Gastroesophageal sphincter (tissue), 4 donors: ENCODE measurements around the gene RIC1. TPM values are rescaled to one million over a fixed set of nuclear protein-coding genes. Genes with fewer than 3 reads are reported as not detected.

Experiments
- ATAC-seq: fragments of 150-250 bp; one replicate; pipeline ENCODE4 v1.9.1; 2016; ENCODE audit warnings: mild to moderate bottlenecking, moderate library complexity
- H3K27ac ChIP-seq, 4 donors: fragments of 200-600 bp; sonication (generic) in 3 of 4; 1 replicate in 3 of 4; 2 replicates in 1 of 4; pipeline ENCODE4 v1.5.1; 2016 to 2019
- H3K27me3 ChIP-seq: fragments of 200-600 bp; sonication (generic); one replicate; pipeline ENCODE4 v1.5.1; 2019
- H3K36me3 ChIP-seq, 2 donors: fragments of 200-600 bp; sonication (generic); one replicate each; pipeline ENCODE4 v1.5.1; 2019; ENCODE audit warnings: control low read depth in 1 of 2
- H3K4me1 ChIP-seq, 3 donors: fragments of 200-600 bp; sonication (generic); 1 replicate in 2 of 3; 2 replicates in 1 of 3; pipeline ENCODE4 v1.5.1; 2016 to 2019; ENCODE audit warnings: control low read depth in 2 of 3
- H3K4me3 ChIP-seq, 2 donors: fragments of 200-600 bp; sonication (generic); one replicate each; pipeline ENCODE4 v1.5.1; 2019; ENCODE audit warnings: mild to moderate bottlenecking in 1 of 2, moderate library complexity in 1 of 2
- H3K9me3 ChIP-seq, 3 donors: fragments of 200-600 bp; sonication (generic); one replicate each; pipeline ENCODE4 v1.5.1; 2017 to 2019; ENCODE audit warnings: control low read depth in 2 of 3
- EP300 ChIP-seq: sonication (generic); formaldehyde crosslinking; IDR thresholded peaks from one replicate; pipeline ENCODE4 v1.6.1; 2017; ENCODE audit warnings: antibody characterized with exemption, mild to moderate bottlenecking
- POLR2A ChIP-seq, 2 donors: fragments of 450-650 bp; IDR thresholded peaks; one replicate each; pipeline ENCODE4 v1.6.1; 2017; ENCODE audit warnings: antibody characterized with exemption in 2 of 2, mild to moderate bottlenecking in 2 of 2, moderate library complexity in 1 of 2
- POLR2AphosphoS5 ChIP-seq: sonication (generic); formaldehyde crosslinking; IDR thresholded peaks from one replicate; pipeline ENCODE4 v1.6.1; 2017; ENCODE audit warnings: antibody characterized with exemption
- WGBS, 2 donors: methylation state at CpG; one replicate each; pipeline ENCODE4 v1.1.5; 2018; ENCODE audit warnings: low coverage in 1 of 2; 5-methylcytosine and 5-hydroxymethylcytosine counted together
- total RNA-seq, 4 donors: library from RNA; depleted of rRNA; stranded (reverse); fragments of >200 nt; gene quantifications; one replicate each; pipeline ENCODE4 v1.1.0, GENCODE V29; 2016
- TF ChIP-seq, protein P1 (sequence below), 4 experiments: fragments of 200-600 bp in 2 of 4; fragments of 450-650 bp in 2 of 4; sonication (generic) in 1 of 4; IDR thresholded peaks; one replicate each; pipeline ENCODE4 v1.5.1; 2017 to 2019; ENCODE audit warnings: antibody characterized with exemption in 4 of 4, mild to moderate bottlenecking in 2 of 4, moderate library complexity in 2 of 4

The RIC1 gene
- total RNA-seq, 4 donors from 2014 or later, result 39.2 to 60.5 (median 47.2) TPM

DNA sequence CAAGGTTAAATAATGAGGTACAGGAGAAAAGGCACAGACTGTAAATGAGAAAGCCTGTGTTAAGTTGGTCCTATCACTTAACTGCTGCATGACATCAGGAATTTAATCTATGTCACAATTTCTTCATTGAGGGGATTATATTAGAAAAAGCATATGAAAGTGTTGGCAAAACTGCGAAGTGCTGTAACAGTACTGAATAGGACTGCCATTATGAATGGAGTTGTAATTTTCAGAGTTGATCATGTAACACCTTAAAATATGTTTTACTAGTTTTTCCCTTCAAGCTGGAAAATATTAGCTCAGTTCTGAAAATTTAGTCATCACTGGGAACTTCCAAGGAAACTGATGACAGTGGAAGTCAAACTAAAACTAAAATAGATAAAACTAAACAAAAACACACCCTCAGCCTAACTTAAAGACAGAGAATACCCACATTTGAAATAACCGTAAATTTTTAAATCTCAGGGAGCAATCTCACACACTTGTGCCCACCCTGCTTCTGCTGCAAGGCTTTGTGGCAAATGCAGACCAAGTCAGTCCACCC, 158.9 kb downstream of the RIC1 start:
- 82 to 92% methylated on average over 2 of the region's 2 CpGs for WGBS, 2 donors
- peaks cover 0 to 8% (median 0%) of the 10 kb centered on the region in 3 donors for H3K9me3 ChIP-seq
- no peak overlapping the region for H3K27ac ChIP-seq
- no peaks in the 10 kb centered on the region for H3K4me1 ChIP-seq
- ATAC-seq, result no peak
- no peaks in the 10 kb centered on the region for H3K27me3 ChIP-seq
- TF ChIP-seq EP300 (no peak), POLR2A (IDR thresholded peaks at IDR 0.05) (no peak), POLR2AphosphoS5 (no peak)
- TF ChIP-seq, protein P1, sequence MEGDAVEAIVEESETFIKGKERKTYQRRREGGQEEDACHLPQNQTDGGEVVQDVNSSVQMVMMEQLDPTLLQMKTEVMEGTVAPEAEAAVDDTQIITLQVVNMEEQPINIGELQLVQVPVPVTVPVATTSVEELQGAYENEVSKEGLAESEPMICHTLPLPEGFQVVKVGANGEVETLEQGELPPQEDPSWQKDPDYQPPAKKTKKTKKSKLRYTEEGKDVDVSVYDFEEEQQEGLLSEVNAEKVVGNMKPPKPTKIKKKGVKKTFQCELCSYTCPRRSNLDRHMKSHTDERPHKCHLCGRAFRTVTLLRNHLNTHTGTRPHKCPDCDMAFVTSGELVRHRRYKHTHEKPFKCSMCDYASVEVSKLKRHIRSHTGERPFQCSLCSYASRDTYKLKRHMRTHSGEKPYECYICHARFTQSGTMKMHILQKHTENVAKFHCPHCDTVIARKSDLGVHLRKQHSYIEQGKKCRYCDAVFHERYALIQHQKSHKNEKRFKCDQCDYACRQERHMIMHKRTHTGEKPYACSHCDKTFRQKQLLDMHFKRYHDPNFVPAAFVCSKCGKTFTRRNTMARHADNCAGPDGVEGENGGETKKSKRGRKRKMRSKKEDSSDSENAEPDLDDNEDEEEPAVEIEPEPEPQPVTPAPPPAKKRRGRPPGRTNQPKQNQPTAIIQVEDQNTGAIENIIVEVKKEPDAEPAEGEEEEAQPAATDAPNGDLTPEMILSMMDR (IDR thresholded peaks at IDR 0.05), result no peak
- no peak overlapping the region for H3K4me3 ChIP-seq
- H3K36me3 ChIP-seq, result peaks cover 0 to 37% of the 10 kb centered on the region in 2 donors

- no peaks in the 10 kb centered on the region for H3K4me1 ChIP-seq
- TF ChIP-seq POLR2A (IDR thresholded peaks at IDR 0.05), result no peak
- no peak for TF ChIP-seq POLR2AphosphoS5
- TF ChIP-seq, protein P1 (IDR thresholded peaks at IDR 0.05), result no peak
- no peak for TF ChIP-seq EP300
- no peak overlapping the region for H3K27ac ChIP-seq
- no peak overlapping the region for H3K4me3 ChIP-seq
- ATAC-seq, result no peak
- no peaks in the 10 kb centered on the region for H3K27me3 ChIP-seq
- H3K36me3 ChIP-seq, result peaks cover 0 to 37% of the 10 kb centered on the region in 2 donors
- 96 to 100% methylated on average over 4 of the region's 5 CpGs for WGBS, 2 donors
- no peaks in the 10 kb centered on the region for H3K9me3 ChIP-seq
Observed at GRCh38 chr9:5789489-5789888, 160.6 kb downstream of the RIC1 start.

GRCh38 chr9:5790923-5791322, 162.0 kb downstream of the RIC1 start:
- no peak for TF ChIP-seq EP300
- 75 to 79% methylated on average over 1 of the region's 1 CpG for WGBS, 2 donors
- H3K27me3 ChIP-seq, result no peaks in the 10 kb centered on the region
- no peaks in the 10 kb centered on the region for H3K9me3 ChIP-seq
- peaks cover 0 to 31% of the 10 kb centered on the region in 2 donors for H3K36me3 ChIP-seq
- H3K27ac ChIP-seq, result no peak overlapping the region
- H3K4me1 ChIP-seq, result no peaks in the 10 kb centered on the region
- H3K4me3 ChIP-seq, result no peak overlapping the region
- no peak for ATAC-seq

DNA sequence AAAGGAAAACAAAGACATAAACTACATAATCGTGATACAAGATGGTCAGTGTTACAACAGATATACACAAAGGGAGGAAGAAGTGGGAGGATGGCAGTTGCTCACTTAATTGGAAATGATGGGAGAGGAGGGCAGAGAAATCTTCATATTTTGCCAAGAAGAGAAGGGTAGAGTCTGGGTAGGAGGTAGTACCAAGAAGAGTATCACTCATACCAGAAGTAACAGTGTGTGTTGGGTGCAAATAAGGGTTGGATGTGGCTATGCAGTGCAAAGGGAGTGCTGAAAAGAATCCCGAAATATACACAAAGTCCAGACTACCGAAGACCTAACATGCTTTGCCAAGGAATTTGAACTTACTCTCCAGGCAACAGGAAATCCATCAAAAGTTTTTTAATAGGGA, 163.0 kb downstream of the RIC1 start:
- ATAC-seq, result no peak
- Histone ChIP-seq H3K4me3 (no peak overlapping the region), H3K27me3 (no peaks in the 10 kb centered on the region), H3K9me3 (no peaks in the 10 kb centered on the region), H3K27ac (no peak overlapping the region), H3K36me3 (peaks cover 0 to 29% of the 10 kb centered on the region in 2 donors), H3K4me1 (no peaks in the 10 kb centered on the region)
- 27 to 56% methylated on average over 3 of the region's 3 CpGs for WGBS, 2 donors
- TF ChIP-seq POLR2A (IDR thresholded peaks at IDR 0.05) (no peak), POLR2AphosphoS5 (no peak), EP300 (no peak)
- TF ChIP-seq, protein P1 (IDR thresholded peaks at IDR 0.05), result no peak

DNA sequence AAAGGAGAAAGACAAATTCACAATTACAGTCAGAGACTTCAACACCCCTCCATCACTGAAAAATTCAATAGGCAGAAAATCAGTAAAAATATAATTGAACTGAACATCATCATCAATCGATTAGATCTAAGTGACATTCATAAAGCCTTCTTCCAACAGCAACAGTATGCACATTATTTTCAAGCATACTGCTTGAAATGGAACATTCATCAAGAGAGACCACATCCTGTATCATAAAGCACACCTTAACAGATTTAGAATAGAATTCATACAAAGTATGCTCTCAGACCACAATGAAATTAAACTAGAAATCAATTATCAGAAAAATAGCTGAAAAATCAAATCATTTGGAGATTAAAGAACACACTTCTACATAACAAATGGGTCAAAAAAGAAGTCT, 164.9 kb downstream of the RIC1 start:
- TF ChIP-seq POLR2AphosphoS5 (no peak), POLR2A (IDR thresholded peaks at IDR 0.05) (no peak), EP300 (no peak)
- TF ChIP-seq, protein P1 (IDR thresholded peaks at IDR 0.05), result no peak

More for the DNA sequence above, 164.9 kb downstream of the RIC1 start:
- WGBS, 2 donors, result 94% methylated on average over 1 of the region's 1 CpG; no CpG with 5 or more reads in 1 of the 2 donors
- H3K4me1 ChIP-seq, result no peaks in the 10 kb centered on the region
- H3K9me3 ChIP-seq, result no peaks in the 10 kb centered on the region
- no peak for ATAC-seq
- peaks cover 0 to 28% of the 10 kb centered on the region in 2 donors for H3K36me3 ChIP-seq
- no peaks in the 10 kb centered on the region for H3K27me3 ChIP-seq
- H3K4me3 ChIP-seq, result no peak overlapping the region
- H3K27ac ChIP-seq, result no peak overlapping the region
